KOPT-K1 (cell line): ENCODE results near the gene EPSTI1.

Source experiments
- H3K27ac ChIP-seq: fragments of 200-600 bp; sonication (generic); 2 replicates; pipeline ENCODE4 v1.5.1; 2016; ENCODE audit warnings: antibody characterized with exemption, mild to moderate bottlenecking, low read depth, low read length; ENCODE audit not compliant: poor library complexity, severe bottlenecking
- H3K36me3 ChIP-seq: fragments of 200-600 bp; sonication (generic); 2 replicates; pipeline ENCODE4 v1.5.1; 2017; ENCODE audit warnings: antibody characterized with exemption, mild to moderate bottlenecking, low read length, moderate library complexity; ENCODE audit not compliant: insufficient read depth
- H3K9me3 ChIP-seq: fragments of 200-600 bp; sonication (generic); 2 replicates; pipeline ENCODE4 v1.5.1; 2017; ENCODE audit warnings: antibody characterized with exemption, low read length, mild to moderate bottlenecking; ENCODE audit not compliant: insufficient read depth, poor library complexity, severe bottlenecking

Gene EPSTI1

GRCh38 chr13:43019811-43020210 lies 27.8 kb upstream of the EPSTI1 start:
- Histone ChIP-seq H3K9me3 (no peaks in the 10 kb centered on the region), H3K36me3 (no peaks in the 10 kb centered on the region)

GRCh38 chr13:43016226-43016625 lies 24.2 kb upstream of the EPSTI1 start:
- Histone ChIP-seq H3K27ac (no peak overlapping the region), H3K36me3 (no peaks in the 10 kb centered on the region), H3K9me3 (no peaks in the 10 kb centered on the region)

More at GRCh38 chr13:43019811-43020210, 27.8 kb upstream of the EPSTI1 start:
- no peak overlapping the region for H3K27ac ChIP-seq

DNA sequence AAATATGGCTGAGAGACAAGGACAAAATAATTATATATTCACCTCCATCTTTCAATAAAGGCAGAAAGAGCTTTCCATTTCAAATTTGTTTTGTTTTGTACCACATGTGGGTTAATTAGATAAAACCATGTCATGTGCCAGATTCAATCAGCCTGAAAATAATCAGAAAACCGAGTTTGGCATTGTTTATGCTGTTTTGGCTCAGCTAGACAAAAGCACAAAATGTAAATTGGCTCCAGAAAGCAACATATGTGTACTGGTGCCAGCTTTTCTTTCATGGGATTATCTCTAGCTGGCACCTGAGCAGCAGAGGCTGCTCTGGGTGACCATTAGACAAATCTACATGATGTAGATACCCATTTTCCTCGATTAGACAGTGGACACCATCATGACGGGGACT lies 22.1 kb upstream of the EPSTI1 start:
- H3K36me3 ChIP-seq, result no peaks in the 10 kb centered on the region
- no peak overlapping the region for H3K27ac ChIP-seq
- H3K9me3 ChIP-seq, result no peaks in the 10 kb centered on the region

DNA sequence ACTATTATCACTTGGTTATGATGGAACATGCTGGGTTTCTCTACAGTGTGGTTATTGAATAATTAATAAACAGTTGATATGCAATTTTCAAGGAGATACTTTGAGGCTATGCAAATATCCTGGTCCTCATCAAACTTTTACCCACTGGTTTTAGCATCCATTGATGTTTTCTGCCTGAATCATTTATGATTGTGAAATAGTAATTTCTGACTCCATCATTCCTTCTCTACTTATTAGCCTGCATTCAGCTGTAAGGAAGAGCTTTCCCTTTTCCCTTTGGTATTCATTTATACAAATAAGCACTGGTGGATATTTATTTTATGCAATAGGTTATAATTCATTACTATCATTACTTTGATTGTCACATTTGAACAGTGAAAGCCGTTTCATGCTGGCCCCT lies 17.5 kb upstream of the EPSTI1 start:
- Histone ChIP-seq H3K36me3 (no peaks in the 10 kb centered on the region), H3K9me3 (no peaks in the 10 kb centered on the region)

DNA sequence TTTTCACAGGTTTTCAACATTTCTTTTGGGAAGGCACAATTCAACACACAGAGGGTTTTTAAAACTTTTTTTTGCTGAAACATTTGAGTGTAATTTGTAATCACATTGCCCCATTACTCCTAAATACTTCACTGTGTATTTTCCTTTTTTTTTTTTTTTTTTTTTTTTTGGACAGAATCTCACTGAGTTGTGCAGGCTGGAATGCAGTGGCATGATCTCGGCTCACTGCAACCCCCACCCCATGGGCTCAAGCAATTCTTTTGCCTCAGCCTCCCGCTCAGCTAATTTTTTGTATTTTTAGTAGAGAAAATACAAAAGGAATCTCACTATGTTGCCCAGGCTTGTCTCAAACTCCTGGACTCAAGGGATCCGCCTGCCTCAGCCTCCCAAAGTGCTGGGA lies 16.6 kb upstream of the EPSTI1 start:
- Histone ChIP-seq H3K27ac (no peak overlapping the region), H3K9me3 (no peaks in the 10 kb centered on the region)

More for the DNA sequence above, 17.5 kb upstream of the EPSTI1 start:
- H3K27ac ChIP-seq, result no peak overlapping the region

GRCh38 chr13:43006893-43007631 lies 15.0 kb upstream of the EPSTI1 start:
- peaks cover 10% of the 10 kb centered on the region for H3K9me3 ChIP-seq
- no peaks in the 10 kb centered on the region for H3K36me3 ChIP-seq
- no peak overlapping the region for H3K27ac ChIP-seq

More for the DNA sequence above, 16.6 kb upstream of the EPSTI1 start:
- H3K36me3 ChIP-seq, result no peaks in the 10 kb centered on the region

GRCh38 chr13:43005460-43006236 lies 13.6 kb upstream of the EPSTI1 start:
- H3K9me3 ChIP-seq, result peaks cover 10% of the 10 kb centered on the region
- H3K36me3 ChIP-seq, result no peaks in the 10 kb centered on the region
- H3K27ac ChIP-seq, result no peak overlapping the region

DNA sequence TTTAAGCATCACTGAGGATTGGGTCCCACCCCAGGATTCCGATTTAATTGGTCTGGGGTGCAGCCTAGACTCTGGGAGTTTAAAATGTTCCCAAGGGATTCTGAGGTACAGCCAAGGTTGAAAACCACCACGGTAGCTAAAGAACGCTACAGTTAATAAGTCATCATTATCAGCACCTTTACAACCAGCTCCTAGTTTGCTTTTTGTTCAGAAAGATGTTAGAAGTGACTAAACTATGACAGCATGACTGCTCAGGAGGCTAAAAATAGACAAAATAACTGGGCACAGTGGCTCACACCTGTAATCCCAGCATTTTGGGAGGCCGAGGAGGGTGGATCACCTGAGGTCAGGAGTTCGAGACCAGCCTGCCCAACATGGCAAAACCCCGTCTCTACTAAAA lies 11.7 kb upstream of the EPSTI1 start:
- H3K9me3 ChIP-seq, result peaks cover 10% of the 10 kb centered on the region

DNA sequence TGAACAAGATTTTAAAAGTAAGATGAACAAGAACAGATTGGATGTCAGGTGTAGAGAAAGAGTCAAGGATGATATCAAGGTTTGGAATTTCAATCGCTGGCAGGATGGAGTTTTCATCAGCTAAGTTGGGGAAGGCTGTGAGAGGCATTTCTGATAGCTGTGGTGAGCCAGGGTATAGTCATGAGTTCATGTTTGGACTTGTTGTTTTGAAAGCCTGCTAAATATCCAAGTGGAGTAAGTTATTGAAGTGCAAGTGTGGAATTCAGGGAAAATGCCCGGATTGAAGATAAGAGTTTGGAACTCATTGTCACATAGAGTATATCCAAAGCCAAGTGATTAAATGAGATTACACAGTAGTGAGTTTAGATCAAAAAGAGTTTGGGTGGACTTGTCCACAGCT lies 11.0 kb upstream of the EPSTI1 start:
- Histone ChIP-seq H3K27ac (no peak overlapping the region), H3K36me3 (no peaks in the 10 kb centered on the region), H3K9me3 (peaks cover 10% of the 10 kb centered on the region)

More for the DNA sequence above, 11.7 kb upstream of the EPSTI1 start:
- no peaks in the 10 kb centered on the region for H3K36me3 ChIP-seq
- H3K27ac ChIP-seq, result no peak overlapping the region

DNA sequence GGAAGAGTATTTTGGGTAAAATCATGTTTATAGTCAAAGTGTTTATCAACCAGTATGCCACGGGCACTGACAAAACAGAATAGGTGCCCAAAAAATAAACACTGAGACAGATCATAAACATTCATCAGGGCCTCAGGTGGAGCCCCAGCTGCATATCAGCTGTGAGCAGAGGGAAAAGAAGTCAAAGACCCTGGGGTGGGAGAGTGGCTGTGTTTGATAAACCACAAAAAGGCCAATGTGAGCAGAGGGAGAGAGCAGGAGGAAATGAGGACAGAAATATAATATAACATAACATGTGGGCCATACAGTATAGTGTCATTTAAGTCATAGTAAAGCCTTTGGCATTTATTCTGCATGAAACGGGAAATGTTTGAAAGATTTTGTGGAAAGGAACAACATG lies 10.0 kb upstream of the EPSTI1 start:
- no peak overlapping the region for H3K27ac ChIP-seq
- H3K9me3 ChIP-seq, result peaks cover 10% of the 10 kb centered on the region
- H3K36me3 ChIP-seq, result no peaks in the 10 kb centered on the region

DNA sequence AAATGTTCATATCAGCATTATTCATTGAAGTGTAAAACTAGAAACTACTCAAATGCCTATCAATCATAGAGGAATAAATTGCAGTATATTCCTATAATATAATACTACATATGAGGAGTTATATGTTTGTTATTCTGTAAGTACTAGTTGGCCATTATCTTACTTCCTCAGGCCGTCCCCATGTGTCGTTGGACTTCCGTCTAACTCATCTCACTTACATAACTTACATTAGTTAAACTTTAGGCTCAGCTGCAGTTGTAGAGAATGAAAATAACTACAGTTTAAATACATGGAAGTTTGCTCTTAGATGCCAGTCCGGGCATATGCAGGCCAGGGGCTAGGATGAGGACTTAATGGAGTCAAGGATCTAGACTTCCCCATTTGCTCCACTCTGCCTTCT lies 8.6 kb upstream of the EPSTI1 start:
- Histone ChIP-seq H3K27ac (no peak overlapping the region), H3K9me3 (peaks cover 10% of the 10 kb centered on the region), H3K36me3 (no peaks in the 10 kb centered on the region)

- Histone ChIP-seq H3K9me3 (peaks cover 10% of the 10 kb centered on the region), H3K27ac (no peak overlapping the region), H3K36me3 (no peaks in the 10 kb centered on the region)
Measured at GRCh38 chr13:42999491-42999890, 7.5 kb upstream of the EPSTI1 start.

DNA sequence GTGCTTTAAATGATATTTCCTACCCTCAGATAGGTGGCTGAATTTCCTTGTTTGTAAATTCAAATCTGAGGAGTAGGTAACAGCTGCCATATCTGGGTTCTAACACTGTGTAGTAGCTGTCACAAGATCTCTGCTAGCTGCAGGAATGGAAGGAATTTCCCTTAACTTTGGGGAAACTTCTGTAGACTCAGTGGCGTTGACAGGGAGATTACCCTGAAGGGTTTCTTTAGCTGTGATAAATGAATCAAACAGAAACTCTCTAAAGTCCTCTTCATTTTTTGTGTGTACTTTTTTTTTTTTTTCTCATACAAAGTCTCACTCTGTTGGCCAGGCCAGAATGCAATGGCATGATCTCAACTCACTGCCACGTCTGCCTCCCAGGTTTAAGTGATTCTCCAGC lies 5.3 kb upstream of the EPSTI1 start:
- no peaks in the 10 kb centered on the region for H3K36me3 ChIP-seq
- H3K27ac ChIP-seq, result no peak overlapping the region
- H3K9me3 ChIP-seq, result peaks cover 2% of the 10 kb centered on the region

DNA sequence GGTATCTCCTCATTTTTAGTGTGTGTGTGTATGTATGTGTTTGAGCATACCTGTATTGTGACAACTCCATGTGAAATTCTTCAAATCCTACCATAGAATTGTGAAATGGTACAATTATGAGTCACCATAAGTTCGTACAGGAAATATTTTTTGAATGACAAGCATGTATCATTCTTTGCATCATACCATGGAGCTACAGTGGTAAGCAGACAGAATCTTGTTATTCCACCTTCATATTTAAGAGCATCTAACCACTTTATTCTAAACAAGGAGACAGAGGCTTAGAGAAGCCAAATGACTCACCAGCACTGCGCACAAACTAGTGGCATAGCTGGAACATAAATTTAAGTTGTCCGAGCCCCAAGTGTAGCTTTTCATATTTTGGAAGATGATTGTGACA lies 4.5 kb upstream of the EPSTI1 start:
- H3K36me3 ChIP-seq, result no peaks in the 10 kb centered on the region
- no peak overlapping the region for H3K27ac ChIP-seq
- H3K9me3 ChIP-seq, result no peaks in the 10 kb centered on the region

DNA sequence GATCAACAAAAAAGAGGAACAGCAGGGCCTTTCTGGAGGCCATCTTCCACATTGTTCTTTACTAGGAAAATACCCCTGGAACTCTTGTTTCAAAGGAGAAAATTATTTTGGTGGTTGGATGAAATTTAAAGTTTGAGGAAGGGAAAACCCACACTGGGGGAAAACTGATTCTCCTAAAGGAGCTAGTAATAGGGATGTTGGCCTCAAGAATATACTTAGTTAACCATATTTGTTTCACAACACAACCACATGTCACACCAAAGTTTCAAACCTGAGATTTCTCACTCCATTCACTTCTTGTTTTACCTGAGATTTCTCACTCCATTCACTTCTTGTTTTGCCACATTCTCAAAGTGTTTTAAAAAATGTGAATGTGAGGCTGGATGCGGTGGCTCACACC lies 2.8 kb upstream of the EPSTI1 start:
- H3K9me3 ChIP-seq, result no peaks in the 10 kb centered on the region
- peak overlapping the region; percentile 28 for H3K27ac ChIP-seq
- no peaks in the 10 kb centered on the region for H3K36me3 ChIP-seq

DNA sequence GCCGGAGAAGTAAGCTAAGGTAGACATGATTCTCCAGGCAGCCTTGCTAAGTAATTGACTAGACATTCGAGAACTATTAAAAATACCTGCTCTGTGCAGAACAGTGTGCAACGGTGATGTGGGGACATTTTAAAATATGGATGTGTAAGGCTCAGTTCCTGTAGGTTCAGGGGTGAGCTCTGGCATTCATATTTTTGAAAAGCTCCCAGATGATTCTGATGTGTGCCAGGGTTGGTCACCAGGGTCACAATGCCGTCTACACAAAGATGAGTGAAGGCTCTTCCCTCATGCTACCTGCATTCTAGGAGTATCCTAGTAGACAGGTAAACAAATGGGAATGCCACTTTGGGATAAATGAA lies 702 bp upstream of the EPSTI1 start:
- peak overlapping the region; percentile 94 for H3K27ac ChIP-seq
- H3K9me3 ChIP-seq, result no peaks in the 10 kb centered on the region
- no peaks in the 10 kb centered on the region for H3K36me3 ChIP-seq
